ENCODE results near the gene KIF3A. TPM values are rescaled to one million over a fixed set of nuclear protein-coding genes. Genes with fewer than 3 reads are reported as not detected.
A peak's percentile ranks its signal among the peaks of the same experiment; 100 is the strongest.

KIF3A gene
- total RNA-seq, 1 experiment from 2014 or later = 13.2 TPM

DNA sequence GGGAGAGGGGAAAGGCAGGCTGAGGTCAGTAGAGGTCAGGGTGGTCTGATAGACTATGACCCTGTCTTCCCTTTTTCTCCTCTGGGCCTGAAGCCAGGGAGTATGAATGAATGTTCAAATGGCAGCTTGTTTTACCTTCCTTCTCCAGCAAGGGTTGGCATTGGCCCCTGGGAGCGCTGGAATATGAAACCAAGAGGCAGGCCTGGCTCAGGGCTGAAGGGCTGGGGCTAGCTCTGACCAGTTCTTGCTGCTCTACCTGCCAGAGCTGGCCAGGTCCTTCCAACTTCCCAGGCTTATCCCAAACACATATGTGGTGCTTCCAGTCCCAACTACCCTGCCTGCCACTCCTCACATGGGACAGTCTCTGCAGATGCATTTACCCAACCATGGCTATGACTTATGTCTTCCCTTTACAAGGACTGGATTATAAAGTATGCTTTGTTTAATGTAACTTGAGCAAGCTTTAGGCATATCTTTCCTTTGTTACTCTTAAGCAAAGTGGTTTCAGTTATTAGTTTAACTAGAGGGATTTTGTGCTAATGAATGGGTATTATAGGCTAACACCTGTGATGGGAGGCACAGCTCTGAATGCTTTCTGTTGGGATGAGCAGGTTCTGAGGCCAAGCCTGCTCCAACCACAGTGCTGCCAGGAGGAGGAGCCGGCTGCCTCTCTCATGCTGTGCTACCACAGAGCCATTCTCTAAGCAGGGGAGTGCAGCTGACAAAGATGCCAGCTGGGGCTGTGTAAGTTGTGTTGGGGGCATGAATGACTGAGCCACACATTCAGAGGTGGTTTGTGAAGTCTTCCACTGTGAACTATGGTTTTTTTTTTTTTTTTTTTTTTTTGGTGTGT is 16.0 kb upstream of the KIF3A start:
- Histone ChIP-seq H2AK5ac (ENCODE audit: insufficient read length, low read length) (no peak overlapping the region), H2BK12ac (ENCODE audit: insufficient read length, low read depth, low read length) (no peak overlapping the region), H3K9ac (ENCODE audit: extremely low read depth, insufficient read length, low read length) (no peak overlapping the region), H3K23me2 (ENCODE audit: insufficient read length, low read depth, low read length, poor library complexity, severe bottlenecking) (no peaks in the 10 kb centered on the region), H2AFZ (ENCODE audit: low read length) (no peak overlapping the region), H3K14ac (ENCODE audit: insufficient read depth, low read length) (no peak overlapping the region), H3K56ac (ENCODE audit: insufficient read length, low read depth, low read length) (no peak overlapping the region), H3K4me2 (ENCODE audit: insufficient read depth, insufficient read length, low read length) (no peak overlapping the region), H3T11ph (ENCODE audit: low read length) (no peak overlapping the region), H3K4ac (ENCODE audit: low read depth, low read length) (no peak overlapping the region), H3K79me1 (ENCODE audit: insufficient read depth, low read depth, low read length, poor library complexity, severe bottlenecking) (no peaks in the 10 kb centered on the region), H2BK15ac (ENCODE audit: low read depth, low read length) (no peak overlapping the region), H3K4me1 (ENCODE audit: insufficient read depth, low read length) (no peaks in the 10 kb centered on the region), H2BK20ac (ENCODE audit: low read depth, low read length, poor library complexity, severe bottlenecking) (no peak overlapping the region), H3K27me3 (ENCODE audit: insufficient read depth, low read length) (peaks cover 3% of the 10 kb centered on the region; the same call in 1 of the 2 replicates), H4K91ac (ENCODE audit: insufficient read length, low read depth, low read length) (no peak overlapping the region), H4K5ac (ENCODE audit: insufficient read length, low read depth, low read length) (no peak overlapping the region), H3K9me3 (ENCODE audit: control insufficient read depth, low read depth, low read length) (no peaks in the 10 kb centered on the region), H3K18ac (ENCODE audit: insufficient read length, low read depth, low read length) (no peak overlapping the region), H3K27ac (ENCODE audit: insufficient read length, low read depth, low read length) (no peak overlapping the region), H4K8ac (replicated peaks; ENCODE audit: insufficient read length, low read depth, low read length) (no peak overlapping the region), H3K23ac (ENCODE audit: insufficient read length, low read depth, low read length) (no peak overlapping the region), H2BK120ac (ENCODE audit: low read depth, low read length, poor library complexity, severe bottlenecking) (no peak overlapping the region), H3K79me2 (ENCODE audit: insufficient read depth, low read length) (no peaks in the 10 kb centered on the region), H2BK5ac (ENCODE audit: insufficient read length, low read length) (no peak overlapping the region), H4K20me1 (ENCODE audit: control insufficient read depth, insufficient read depth, insufficient read length) (no peaks in the 10 kb centered on the region)
- H3K9me3 Mint-ChIP-seq = peaks cover 0 to 3% of the 10 kb centered on the region in 2 experiments; a peak in 1 of 5 replicates
- peaks cover 34% of the 10 kb centered on the region for H3K27me3 Mint-ChIP-seq (ENCODE audit: low read depth)
- TF ChIP-seq CTCF (conservative IDR thresholded peaks at IDR 0.05) = peak; percentile 40; the same call in 2 of the 3 replicates
- no peak overlapping the region for H3K4me3 Mint-ChIP-seq
- no CpG with 5 or more reads among the region's 2 CpGs for WGBS (ENCODE audit: extremely low coverage, insufficient read length, low lambda C conversion rate)
- H3K4me1 Mint-ChIP-seq = peaks cover 21 to 31% of the 10 kb centered on the region in 2 experiments
- peaks cover 0 to 4% (median 0%) of the 10 kb centered on the region in 3 experiments; a peak in 2 of 7 replicates for H3K36me3 Mint-ChIP-seq (ENCODE audit: insufficient read depth in 1 of 3, low read depth in 3 of 3)
- H3K27ac Mint-ChIP-seq = no peak overlapping the region
- DNase-seq = peak; percentile 48
